Measurements from ENCODE around the gene DGCR2.
A peak's percentile ranks its signal among the peaks of the same experiment; 100 is the strongest.
"Not testable (repeated sequence)": the region's sequence is repeated elsewhere in the genome, so short reads cannot be mapped to it uniquely, and the experiment has no call there.

DGCR2 gene

GRCh38 chr22:19039796-19040280, 82.4 kb downstream of the DGCR2 start:
- no peak for DNase-seq

DNA sequence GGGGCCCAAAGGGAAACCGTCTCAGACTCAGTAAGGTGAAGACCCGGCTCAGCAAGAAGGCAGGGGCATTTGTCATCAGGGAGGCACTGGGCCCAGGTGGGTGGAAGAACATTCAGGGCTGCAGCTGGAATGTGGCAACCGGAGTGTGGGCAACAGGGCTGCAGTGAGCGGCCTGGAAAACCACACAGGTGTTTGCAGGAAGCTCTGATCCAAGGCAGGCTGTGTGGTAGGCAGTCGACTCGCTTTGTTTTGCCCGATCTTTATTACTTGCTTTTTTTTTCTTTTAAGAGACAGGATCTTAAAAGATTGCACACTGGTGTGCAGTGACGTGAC, 82.8 kb downstream of the DGCR2 start:
- DNase-seq = no peak

DNA sequence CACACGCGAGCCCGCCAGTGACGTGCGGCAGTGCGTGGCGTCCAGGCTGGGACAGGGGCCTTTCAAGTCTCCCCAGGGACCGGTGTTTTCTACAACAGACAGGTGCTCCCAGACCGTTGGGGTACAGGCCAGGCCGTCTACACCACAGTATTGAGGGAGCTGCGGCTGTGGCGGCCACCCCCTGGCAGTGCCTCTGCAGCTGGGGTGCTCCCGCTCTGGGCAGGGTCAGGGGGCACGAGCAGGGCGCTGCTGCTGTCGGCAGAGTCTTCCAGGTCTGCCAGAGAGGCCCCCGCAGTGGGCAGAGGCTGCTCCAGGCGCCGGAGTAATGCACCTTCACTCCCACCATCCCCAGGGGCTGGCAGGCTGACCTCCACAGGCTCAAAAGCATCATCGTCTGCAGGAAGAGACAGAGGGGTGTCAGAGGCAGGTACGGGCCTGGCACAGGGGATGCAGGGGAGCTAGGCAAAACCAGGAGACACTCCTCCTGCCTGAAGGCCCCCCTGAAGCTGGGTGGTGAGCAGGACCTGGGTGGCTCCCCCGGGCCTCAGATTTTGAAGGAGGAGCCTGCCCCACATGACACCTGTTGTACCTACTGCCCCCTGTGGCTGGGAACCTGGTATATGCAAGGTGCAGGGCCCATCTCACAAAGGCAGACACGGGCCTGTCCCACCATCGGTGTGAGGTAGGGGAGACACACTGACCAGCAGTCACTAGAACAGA, 83.3 kb downstream of the DGCR2 start:
- DNase-seq = no peak

DNA sequence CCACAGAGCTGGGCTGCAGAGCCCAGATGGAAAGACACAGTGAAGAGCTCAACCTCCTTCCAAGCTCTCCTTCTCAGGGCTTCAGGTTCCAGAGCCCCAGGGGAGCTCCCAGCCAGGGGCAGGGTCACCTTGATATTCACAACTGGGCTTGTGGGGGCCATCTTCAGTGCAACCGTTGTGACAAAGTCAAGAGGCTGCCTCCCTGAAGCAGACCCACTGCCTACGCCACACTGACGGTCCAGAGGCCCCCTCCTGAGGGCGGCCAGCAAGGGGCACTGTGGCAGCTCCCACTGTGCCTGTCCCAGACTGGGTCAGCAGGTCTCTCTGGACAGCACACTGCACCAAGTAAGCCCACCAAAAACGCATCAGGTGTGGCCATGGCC, 84.1 kb downstream of the DGCR2 start:
- no peak for DNase-seq

DNA sequence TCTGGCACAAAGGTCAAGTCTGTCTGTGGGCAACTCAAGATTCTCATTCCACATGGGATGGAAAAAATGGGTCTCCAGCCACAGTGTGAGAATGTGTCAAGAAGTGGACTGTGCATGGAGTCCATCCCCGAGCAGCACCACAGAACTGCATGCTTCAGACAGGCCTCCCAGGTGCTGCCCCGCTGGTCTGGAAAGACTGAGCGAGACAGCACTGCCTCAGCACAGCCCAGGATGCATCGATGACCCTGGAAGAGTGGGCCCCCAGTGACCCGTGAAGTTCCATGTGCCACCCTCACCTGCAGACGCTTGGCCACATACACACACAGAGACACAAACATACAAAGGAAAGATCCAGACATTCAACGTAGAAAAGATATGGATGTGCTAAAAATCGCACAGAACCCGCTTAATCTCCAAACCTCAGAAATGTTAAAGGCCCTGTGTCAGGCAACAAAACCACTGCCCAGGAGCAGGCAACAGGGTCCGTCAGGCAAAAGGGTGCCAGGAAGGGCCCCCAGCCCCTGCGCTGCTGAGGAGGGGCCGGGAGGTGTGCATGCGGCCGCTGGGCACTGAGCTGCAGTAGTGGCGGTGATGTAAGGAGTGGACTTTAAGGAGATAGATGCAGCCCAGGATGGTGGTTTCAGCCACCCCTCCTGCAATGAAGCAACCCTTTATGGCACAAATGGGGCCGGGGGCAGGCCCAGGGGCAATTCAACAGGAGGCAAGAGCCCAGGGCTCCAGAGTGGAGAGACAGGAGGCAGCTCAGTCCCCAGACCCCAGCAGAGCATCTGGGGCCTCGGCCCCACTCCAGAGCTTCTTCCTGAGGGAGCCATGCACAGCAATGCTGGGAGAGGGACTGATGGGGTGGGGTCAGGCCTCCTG, 84.7 kb downstream of the DGCR2 start:
- no peak for DNase-seq

DNA sequence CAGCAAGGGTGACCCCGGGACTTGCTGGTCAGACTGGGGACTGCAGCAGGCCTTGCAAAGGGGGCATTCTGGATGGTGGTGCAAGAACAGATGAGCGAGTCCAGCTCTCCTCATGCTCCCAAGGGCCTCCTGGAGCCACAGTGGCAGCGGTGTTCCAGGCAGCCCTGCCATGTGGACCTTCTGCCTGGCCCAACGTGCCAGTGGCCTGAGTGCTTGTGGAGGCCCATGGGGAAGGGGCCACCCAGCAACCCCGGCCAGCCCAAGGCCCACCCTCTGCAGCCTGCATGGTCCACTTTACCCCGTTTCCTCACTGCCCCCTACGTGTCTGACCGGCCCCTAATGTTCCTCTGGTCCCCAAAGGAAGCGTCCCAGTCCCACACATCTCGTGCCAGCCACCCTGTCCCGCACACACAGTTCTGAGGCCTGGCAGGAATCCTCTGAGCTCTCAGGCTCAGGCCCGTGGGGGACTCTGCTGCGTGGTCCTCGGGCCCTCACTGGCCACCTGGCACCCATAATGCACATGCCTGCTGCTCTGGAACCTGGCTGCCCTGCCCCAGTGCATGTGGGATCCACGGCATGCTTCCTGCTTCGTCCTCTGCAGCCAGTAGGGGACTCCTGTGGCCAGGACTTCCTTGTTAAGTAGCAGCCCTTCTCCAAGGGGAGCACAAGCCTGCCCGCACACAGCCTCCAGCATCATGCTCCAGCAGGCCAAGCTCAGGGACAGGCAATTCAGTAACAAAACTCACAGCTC, 85.5 kb downstream of the DGCR2 start:
- DNase-seq = peak in 2 of 4 experiments; percentile 20 to 23

DNA sequence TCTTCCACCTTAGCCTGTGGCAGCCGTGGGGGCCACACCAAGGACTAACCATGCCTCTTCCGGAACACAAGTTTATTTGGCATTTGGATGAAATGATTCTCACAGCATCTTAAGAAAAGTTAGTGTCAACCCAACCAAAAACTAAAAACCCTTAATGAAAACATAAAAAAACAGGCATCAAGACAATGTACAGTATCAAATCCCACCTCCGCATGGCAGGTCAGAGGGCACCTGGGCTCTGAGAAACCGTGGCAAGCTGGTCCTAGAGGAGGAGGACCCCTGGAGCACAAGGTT, 86.0 kb downstream of the DGCR2 start:
- DNase-seq = no peak

DNA sequence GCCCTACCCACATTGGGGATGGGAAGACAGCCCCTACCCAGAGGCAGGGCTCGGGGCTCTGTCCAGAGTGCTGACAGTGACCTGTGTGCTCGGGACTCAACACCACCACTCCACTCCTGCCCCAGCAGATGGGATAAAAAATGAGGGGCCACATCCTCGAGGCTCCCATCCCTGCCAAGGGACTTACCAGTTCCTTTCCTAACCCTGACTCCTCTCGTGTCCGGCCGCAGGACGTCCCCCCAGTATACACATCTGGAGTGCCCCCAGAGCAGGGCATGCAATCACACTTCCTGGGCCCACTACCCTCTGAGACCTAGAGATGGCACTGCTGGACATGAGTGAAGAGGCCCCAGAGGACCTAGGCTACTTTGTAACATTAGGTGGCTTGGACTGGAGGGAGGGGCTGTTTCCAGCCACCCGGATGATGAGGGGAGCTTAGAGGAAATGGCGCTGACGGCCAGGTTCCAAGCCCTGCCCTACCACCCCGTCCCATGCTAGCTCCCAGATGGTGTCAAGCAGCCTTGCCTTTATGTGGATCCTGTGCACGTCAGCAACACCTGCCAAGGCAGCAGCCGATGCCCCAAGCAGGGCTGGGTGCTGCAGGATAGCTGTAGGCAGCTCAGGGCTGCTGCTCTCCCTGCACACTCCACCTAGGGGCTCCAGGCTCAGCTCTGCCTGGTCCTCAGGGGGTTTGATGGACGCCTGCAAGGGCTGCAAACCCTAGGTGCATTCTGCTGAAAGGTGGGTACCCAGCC, 86.6 kb downstream of the DGCR2 start:
- DNase-seq = peak in 3 of 4 experiments; percentile 8 to 18 (median 10)

GRCh38 chr22:19035126-19035473, 87.1 kb downstream of the DGCR2 start:
- not testable (repeated sequence) for DNase-seq

DNA sequence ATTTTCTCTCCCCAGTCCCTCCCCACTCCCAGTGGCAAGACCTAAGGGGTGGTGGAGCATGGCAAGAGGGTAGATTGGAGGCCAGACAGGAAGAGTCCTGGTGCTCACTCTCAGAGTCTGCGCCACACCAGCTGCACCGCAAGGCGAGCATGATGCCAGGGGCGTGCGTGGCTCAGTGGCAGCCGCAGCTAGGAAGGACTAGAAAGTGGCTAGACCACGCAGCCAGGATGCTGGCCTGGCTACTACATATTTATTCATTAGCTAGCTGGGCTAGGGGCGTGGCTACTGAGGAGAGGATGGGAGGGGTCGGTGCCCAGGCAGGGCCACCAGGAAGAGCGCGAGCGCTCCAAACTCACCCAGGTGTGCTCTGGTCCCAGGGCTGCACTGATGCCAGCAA, 87.5 kb downstream of the DGCR2 start:
- DNase-seq = not testable (repeated sequence)

GRCh38 chr22:19034031-19034723, 88.0 kb downstream of the DGCR2 start:
- not testable (repeated sequence) for DNase-seq

DNA sequence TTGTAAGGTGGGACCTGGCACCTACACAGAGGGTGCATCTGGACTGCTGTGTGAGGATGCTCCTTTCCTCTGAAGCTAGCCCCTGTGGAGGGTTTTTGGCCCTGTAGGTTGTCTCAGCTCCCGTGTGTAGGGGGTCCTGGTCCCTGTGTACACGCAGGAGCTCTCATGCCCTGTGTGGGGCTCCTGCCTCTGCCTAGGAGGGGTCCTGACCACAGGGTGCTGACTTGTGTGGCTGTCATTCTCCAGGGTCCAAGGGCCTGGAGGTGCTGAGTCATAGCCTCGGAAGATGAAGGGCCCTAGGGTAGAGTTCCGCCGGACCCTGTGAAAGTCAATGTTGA, 88.7 kb downstream of the DGCR2 start:
- not testable (repeated sequence) for DNase-seq

GRCh38 chr22:19032898-19033567, 89.2 kb downstream of the DGCR2 start:
- DNase-seq = not testable (repeated sequence)

- not testable (repeated sequence) for DNase-seq
Observed at GRCh38 chr22:19032156-19032785, 89.9 kb downstream of the DGCR2 start.

DNA sequence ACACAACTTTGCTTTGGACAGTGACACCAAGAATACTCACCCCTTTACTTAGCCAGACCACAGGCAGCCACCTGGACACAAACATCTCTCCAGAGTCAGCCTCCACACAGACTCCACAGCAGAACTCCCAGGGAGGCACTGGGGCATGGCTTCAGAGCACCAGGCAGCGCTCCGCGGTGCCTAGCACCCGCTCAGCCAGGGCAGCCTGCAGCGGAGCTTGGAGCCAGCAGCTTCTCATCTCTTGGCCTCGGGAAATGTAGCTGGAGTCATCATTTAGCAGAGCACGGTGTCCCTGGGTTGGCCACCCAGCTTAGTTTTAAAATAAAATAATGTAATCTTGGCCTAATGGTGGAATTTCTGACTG, 91.3 kb downstream of the DGCR2 start:
- not testable (repeated sequence) for DNase-seq

DNA sequence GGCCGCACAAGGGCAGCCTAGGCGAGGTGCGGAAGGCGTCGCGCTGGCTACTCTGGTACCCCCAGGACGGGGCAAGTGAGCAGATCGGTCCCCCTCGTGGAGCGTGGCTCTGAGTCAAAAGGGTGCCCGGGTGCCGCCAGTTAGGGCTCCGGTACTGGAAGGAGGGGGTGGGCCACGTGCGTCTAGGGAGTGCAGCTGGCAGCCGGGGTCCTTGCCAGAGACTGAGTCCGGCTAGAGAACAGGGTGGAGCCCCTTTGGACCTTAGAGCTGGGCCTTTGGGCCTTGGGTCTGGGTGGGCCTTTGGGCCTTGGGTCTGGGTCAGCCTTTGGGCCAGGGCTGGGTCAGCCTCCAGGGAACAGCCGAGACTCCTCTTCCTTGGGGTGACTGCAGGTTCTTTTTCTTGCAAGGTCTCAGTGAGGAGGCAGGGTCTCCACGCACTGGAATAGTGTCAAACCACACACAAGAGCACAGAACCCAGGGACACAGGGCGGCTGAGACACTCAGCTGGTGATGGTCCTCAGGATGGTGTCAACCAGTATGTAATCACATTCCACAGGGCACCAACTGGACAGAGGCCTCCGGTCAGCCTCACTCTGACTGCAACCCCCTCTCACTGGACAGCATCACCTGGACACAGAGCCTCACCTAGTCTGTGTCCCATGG, 91.9 kb downstream of the DGCR2 start:
- DNase-seq = not testable (repeated sequence)

GRCh38 chr22:19029113-19030103, 92.8 kb downstream of the DGCR2 start:
- not testable (repeated sequence) for DNase-seq

GRCh38 chr22:19028060-19028455, 94.2 kb downstream of the DGCR2 start:
- DNase-seq = not testable (repeated sequence)

GRCh38 chr22:19027371-19028059, 94.7 kb downstream of the DGCR2 start:
- not testable (repeated sequence) for DNase-seq

Data from suppressor macrophage (primary cell).